Thymus (tissue), 14 donors: ENCODE results near the gene MFF. TPM values are rescaled to one million over a fixed set of nuclear protein-coding genes. Genes with fewer than 3 reads are reported as not detected.
A peak's percentile ranks its signal among the peaks of the same experiment; 100 is the strongest.

Source experiments
- DNase-seq, 9 donors: peaks; one replicate each; pipeline ENCODE4 v3.0.0-alpha.2; 2013; ENCODE audit warnings: low spot score in 9 of 9, low read depth in 6 of 9, missing footprints in 1 of 9
- H3K27ac ChIP-seq, 2 donors: one replicate each; pipeline ENCODE4 v1.5.1; 2013; ENCODE audit warnings: control low read depth in 1 of 2, low read depth in 1 of 2, low read length in 1 of 2, mild to moderate bottlenecking in 1 of 2, moderate library complexity in 1 of 2
- H3K27me3 ChIP-seq, 2 donors: one replicate each; pipeline ENCODE4 v1.5.1; 2013; ENCODE audit warnings: low read length in 1 of 2; ENCODE audit not compliant: control insufficient read depth in 2 of 2, insufficient read depth in 1 of 2
- H3K36me3 ChIP-seq, 2 donors: one replicate each; pipeline ENCODE4 v1.5.1; 2013; ENCODE audit warnings: low read length in 1 of 2, mild to moderate bottlenecking in 1 of 2, moderate library complexity in 1 of 2; ENCODE audit not compliant: control insufficient read depth in 2 of 2, insufficient read depth in 2 of 2
- H3K4me1 ChIP-seq, 2 donors: one replicate each; pipeline ENCODE4 v1.5.1; 2013; ENCODE audit warnings: low read length in 2 of 2; ENCODE audit not compliant: control insufficient read depth in 2 of 2, insufficient read depth in 2 of 2
- H3K4me3 ChIP-seq, 2 donors: one replicate each; pipeline ENCODE4 v1.5.1; 2013; ENCODE audit warnings: low read length in 2 of 2, control low read depth in 1 of 2, mild to moderate bottlenecking in 1 of 2
- H3K9me3 ChIP-seq, 2 donors: one replicate each; pipeline ENCODE4 v1.5.1; 2013; ENCODE audit warnings: low read length in 1 of 2, mild to moderate bottlenecking in 1 of 2; ENCODE audit not compliant: control insufficient read depth in 2 of 2, insufficient read depth in 1 of 2
- WGBS: extraction: QIAGEN DNeasy Blood & Tissue Kit; methylation state at CpG from one replicate; pipeline ENCODE4 v1.1.7; 2013; 5-methylcytosine and 5-hydroxymethylcytosine counted together
- long read RNA-seq, 10 donors: transcript quantifications; one replicate each; lab custom pipeline, GENCODE V29; 2026
- polyA plus RNA-seq: library from polyadenylated mRNA; stranded (reverse); fragments of 200-250 nt; gene quantifications from one replicate; pipeline ENCODE4 v1.2.3, GENCODE V29; 2013
- total RNA-seq: library from RNA; stranded (reverse); fragments of 120-200 nt; gene quantifications from one replicate; pipeline ENCODE4 v1.2.4, GENCODE V29; 2013
- donor health status: healthy.

MFF gene, protein sequence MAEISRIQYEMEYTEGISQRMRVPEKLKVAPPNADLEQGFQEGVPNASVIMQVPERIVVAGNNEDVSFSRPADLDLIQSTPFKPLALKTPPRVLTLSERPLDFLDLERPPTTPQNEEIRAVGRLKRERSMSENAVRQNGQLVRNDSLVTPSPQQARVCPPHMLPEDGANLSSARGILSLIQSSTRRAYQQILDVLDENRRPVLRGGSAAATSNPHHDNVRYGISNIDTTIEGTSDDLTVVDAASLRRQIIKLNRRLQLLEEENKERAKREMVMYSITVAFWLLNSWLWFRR
- total RNA-seq (92.5 TPM), polyA plus RNA-seq (118 TPM)
- long read RNA-seq, donor 1, partial matches to known transcripts = 0 of 5 reads
- long read RNA-seq, donor 1, other reads (novel, unspliced or antisense) = 0 of 5 reads
- long read RNA-seq, donor 2, transcript MFF-220 (2 exons, 660 nt) = minor isoform, 7 of 50 reads
- long read RNA-seq, donor 2, transcript MFF-205 (7 exons, 1,085 nt) = major isoform, 18 of 50 reads
- long read RNA-seq, donor 2, transcript MFF-203 (8 exons, 1,716 nt) = minor isoform, 6 of 50 reads
- long read RNA-seq, donor 2, partial matches to known transcripts = 7 of 50 reads
- long read RNA-seq, donor 2, other reads (novel, unspliced or antisense) = 0 of 50 reads
- long read RNA-seq, donor 3, transcript MFF-205 (7 exons, 1,085 nt) = major isoform, 11 of 44 reads
- long read RNA-seq, donor 3, transcript MFF-219 (5 exons, 820 nt) = minor isoform, 8 of 44 reads
- long read RNA-seq, donor 3, partial matches to known transcripts = 5 of 44 reads
- long read RNA-seq, donor 3, other reads (novel, unspliced or antisense) = 0 of 44 reads
- long read RNA-seq, donor 4, transcript MFF-205 (7 exons, 1,085 nt) = major isoform, 9 of 22 reads
- long read RNA-seq, donor 4, transcript MFF-220 (2 exons, 660 nt) = minor isoform, 5 of 22 reads
- long read RNA-seq, donor 4, partial matches to known transcripts = 0 of 22 reads
- long read RNA-seq, donor 4, other reads (novel, unspliced or antisense) = 0 of 22 reads
- long read RNA-seq, donor 5, transcript MFF-205 (7 exons, 1,085 nt) = major isoform, 18 of 59 reads
- long read RNA-seq, donor 5, transcript MFF-201 (9 exons, 2,004 nt) = minor isoform, 8 of 59 reads
- long read RNA-seq, donor 5, transcript MFF-207 (6 exons, 1,548 nt) = minor isoform, 5 of 59 reads
- long read RNA-seq, donor 5, transcript MFF-203 (8 exons, 1,716 nt) = minor isoform, 6 of 59 reads
- long read RNA-seq, donor 5, partial matches to known transcripts = 5 of 59 reads
- long read RNA-seq, donor 5, other reads (novel, unspliced or antisense) = 0 of 59 reads
- long read RNA-seq, donor 6, transcript MFF-220 (2 exons, 660 nt) = minor isoform, 5 of 30 reads
- long read RNA-seq, donor 6, transcript MFF-201 (9 exons, 2,004 nt) = minor isoform, 5 of 30 reads
- long read RNA-seq, donor 6, transcript MFF-205 (7 exons, 1,085 nt) = major isoform, 9 of 30 reads
- long read RNA-seq, donor 6, partial matches to known transcripts = 0 of 30 reads
- long read RNA-seq, donor 6, other reads (novel, unspliced or antisense) = 0 of 30 reads
- long read RNA-seq, donor 7, transcript MFF-219 (5 exons, 820 nt) = minor isoform, 9 of 45 reads
- long read RNA-seq, donor 7, transcript MFF-205 (7 exons, 1,085 nt) = major isoform, 16 of 45 reads
- long read RNA-seq, donor 7, partial matches to known transcripts = 7 of 45 reads
- long read RNA-seq, donor 7, other reads (novel, unspliced or antisense) = 0 of 45 reads
- long read RNA-seq, donor 8, transcript MFF-205 (7 exons, 1,085 nt) = major isoform, 6 of 10 reads
- long read RNA-seq, donor 8, partial matches to known transcripts = 0 of 10 reads
- long read RNA-seq, donor 8, other reads (novel, unspliced or antisense) = 0 of 10 reads
- long read RNA-seq, donor 9, transcript MFF-205 (7 exons, 1,085 nt) = major isoform, 8 of 19 reads
- long read RNA-seq, donor 9, partial matches to known transcripts = 0 of 19 reads
- long read RNA-seq, donor 9, other reads (novel, unspliced or antisense) = 0 of 19 reads
- long read RNA-seq, donor 10, transcript MFF-205 (7 exons, 1,085 nt) = major isoform, 14 of 27 reads
- long read RNA-seq, donor 10, partial matches to known transcripts = 5 of 27 reads
- long read RNA-seq, donor 10, other reads (novel, unspliced or antisense) = 0 of 27 reads

DNA sequence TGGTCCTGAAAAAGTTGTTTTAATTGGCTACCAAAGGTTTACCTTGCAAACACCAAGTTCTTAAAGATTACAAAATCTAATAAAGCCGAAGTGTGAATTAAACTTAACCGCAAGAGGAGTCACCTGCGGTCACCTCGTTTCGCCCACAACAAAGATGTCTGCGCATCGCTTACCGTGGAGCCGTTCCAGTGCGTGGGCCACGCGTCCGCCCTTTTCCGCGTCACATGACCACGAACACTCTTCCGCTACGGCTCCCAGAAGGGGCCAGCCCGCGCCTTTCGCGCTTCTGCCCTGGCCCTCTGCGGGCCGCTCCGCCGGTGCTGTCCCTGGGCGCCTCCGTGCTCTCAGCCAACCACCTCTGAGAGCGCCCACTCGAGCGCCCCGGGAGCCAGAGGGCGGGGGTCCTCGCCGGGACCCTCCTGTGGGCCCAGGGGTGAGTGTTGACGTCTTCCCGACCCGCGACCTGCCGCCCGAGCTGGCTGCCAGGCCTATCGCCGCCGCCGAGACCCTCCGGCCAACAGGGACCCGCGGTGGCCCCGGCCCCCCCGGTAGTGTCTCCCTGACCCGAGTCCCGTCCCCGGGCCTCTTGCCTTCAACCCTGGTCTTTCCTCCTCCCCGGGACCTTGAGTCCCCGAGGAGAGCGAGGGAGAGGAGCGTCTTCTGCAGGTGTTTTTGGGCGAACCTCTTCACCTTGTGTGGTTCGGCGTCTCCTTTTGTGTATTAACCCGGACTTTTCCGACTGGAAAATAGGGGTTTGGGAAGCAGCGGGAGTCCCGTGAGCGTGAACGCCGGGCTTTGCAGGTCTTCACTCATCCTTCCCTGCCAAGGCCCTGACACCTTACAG, at the start of gene MFF:
Gene MFF (plus strand): TSS at position 257 of the 844 bp plus-strand sequence. CDS start 5,415 bp downstream, outside the sequence.
- Histone ChIP-seq H3K36me3 (peaks cover 0 to under 1% of the 10 kb centered on the region in 2 donors), H3K27ac (peak within 1 kb of the TSS; percentile 72 to 91), H3K9me3 (peaks cover 0 to 5% of the 10 kb centered on the region in 2 donors), H3K4me1 (peaks cover 12 to 13% of the 10 kb centered on the region in 2 donors), H3K27me3 (no peaks in the 10 kb centered on the region), H3K4me3 (peak within 1 kb of the TSS; percentile 88 to 90)
- DNase-seq = peak; percentile 86 to 97 (median 91)
- WGBS = under 1% methylated on average over 67 of the region's 67 CpGs

DNA sequence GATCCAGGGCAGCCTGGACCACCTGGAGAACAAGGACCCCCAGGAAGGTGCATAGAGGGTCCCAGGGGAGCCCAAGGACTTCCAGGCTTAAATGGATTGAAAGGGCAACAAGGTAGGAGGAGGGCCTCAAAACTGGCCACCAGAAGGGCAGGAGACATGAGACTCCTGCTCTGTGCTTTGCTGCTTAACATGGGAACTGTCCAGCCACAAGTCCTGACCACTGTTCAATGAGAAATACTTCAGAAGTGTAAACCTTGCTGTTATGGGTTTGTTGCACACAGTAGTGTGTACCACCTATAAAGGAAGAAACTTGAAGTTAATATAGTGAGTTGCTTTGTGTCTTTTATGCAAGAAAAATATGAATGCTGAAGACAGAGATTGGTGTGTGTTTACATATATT, 44.2 kb upstream of the MFF start:
- H3K9me3 ChIP-seq = no peaks in the 10 kb centered on the region
- H3K27ac ChIP-seq = no peak overlapping the region
- no peaks in the 10 kb centered on the region for H3K36me3 ChIP-seq
- no peak overlapping the region for H3K4me3 ChIP-seq
- H3K27me3 ChIP-seq = no peaks in the 10 kb centered on the region
- DNase-seq = no peak
- H3K4me1 ChIP-seq = no peaks in the 10 kb centered on the region

DNA sequence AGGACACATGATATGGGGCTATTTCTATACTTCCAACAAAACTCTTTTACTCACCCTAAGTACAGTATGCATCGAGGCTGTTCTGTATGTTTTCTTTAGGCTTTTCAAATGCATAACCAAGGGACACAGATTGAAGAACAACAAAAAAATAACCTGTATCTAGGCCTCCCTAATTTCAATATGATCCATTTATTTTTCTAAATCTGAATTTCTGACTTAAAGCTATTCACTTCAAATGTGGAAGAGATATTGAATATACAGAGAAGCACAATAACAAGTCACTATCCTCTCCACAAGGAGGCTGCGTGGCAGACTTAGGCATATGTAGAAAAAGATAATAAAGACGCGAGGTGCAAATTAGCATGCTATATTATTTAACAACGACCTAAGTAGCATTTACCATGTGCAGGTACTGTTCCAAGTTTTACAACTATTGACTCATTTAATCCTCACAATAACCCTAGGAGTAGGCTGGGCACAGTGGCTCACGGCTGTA, 39.3 kb upstream of the MFF start:
- no peaks in the 10 kb centered on the region for H3K27me3 ChIP-seq
- H3K36me3 ChIP-seq = no peaks in the 10 kb centered on the region
- H3K4me3 ChIP-seq = no peak overlapping the region
- WGBS = 95% methylated on average over 6 of the region's 6 CpGs
- H3K4me1 ChIP-seq = no peaks in the 10 kb centered on the region
- H3K27ac ChIP-seq = no peak overlapping the region
- DNase-seq = no peak
- no peaks in the 10 kb centered on the region for H3K9me3 ChIP-seq

DNA sequence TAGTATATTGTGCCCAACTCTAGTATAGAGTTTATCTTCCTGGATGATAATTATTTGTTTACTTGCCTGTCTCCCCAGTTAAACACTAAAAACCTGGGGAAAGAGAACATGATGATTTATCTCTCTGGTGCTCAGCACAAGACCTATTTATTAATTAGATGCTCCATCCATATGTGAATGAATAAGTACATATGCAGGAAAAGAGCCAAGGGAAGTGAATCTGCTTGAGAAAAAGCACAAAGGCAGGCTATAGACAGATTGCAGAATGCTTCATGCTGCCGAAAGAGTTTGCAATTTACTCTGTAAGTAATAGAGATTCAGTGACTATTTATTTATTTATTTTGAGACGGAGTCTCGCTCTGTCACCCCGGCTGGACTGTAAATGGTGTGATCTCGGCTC, 37.3 kb upstream of the MFF start:
- Histone ChIP-seq H3K4me3 (no peak overlapping the region), H3K9me3 (no peaks in the 10 kb centered on the region), H3K27me3 (no peaks in the 10 kb centered on the region), H3K27ac (no peak overlapping the region), H3K4me1 (no peaks in the 10 kb centered on the region), H3K36me3 (no peaks in the 10 kb centered on the region)
- DNase-seq = no peak
- WGBS = 98% methylated on average over 5 of the region's 5 CpGs

DNA sequence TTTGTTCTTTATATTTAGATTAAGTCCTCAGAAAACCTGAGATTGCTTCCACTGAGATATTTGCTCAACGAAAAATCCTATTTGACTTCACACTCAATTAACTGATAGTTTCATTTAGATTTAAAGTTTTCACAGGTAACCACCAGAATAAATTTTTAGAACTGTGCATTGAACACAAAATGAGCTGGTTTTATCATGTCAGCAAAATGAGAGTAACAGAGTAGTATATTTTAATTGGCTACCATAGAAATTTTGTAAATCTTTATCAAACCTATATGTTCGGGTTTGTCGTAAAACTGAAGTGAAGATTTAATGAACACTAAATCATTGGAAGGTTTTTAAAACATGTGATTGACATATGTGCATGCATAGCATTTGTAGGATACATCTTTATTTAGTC, 32.7 kb upstream of the MFF start:
- Histone ChIP-seq H3K27ac (no peak overlapping the region), H3K9me3 (no peaks in the 10 kb centered on the region), H3K4me1 (no peaks in the 10 kb centered on the region), H3K27me3 (no peaks in the 10 kb centered on the region), H3K4me3 (no peak overlapping the region), H3K36me3 (no peaks in the 10 kb centered on the region)
- DNase-seq = no peak
- WGBS = 94% methylated on average over 3 of the region's 3 CpGs

DNA sequence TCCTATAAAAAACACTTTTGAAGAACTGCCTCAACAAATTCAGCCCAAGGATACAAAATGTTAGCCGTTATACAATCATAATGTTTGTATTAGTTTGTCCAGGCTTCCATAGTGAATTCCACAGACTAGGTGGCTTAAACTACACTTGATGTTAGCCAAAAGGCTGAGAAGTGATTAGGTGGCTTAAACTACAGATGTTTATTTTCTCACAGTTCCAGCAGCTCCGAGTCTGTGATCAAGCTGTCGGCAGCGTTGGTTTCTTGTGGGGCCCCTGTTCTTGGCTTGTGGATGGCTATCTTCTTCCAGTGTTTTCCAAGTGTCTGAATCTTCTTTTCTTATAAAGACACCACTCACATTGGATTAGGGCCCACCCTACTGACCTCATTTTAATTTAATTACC, 31.5 kb upstream of the MFF start:
- no peaks in the 10 kb centered on the region for H3K36me3 ChIP-seq
- 96% methylated on average over 4 of the region's 4 CpGs for WGBS
- H3K9me3 ChIP-seq = peaks cover 0 to 3% of the 10 kb centered on the region in 2 donors
- H3K27ac ChIP-seq = no peak overlapping the region
- no peak overlapping the region for H3K4me3 ChIP-seq
- DNase-seq = no peak
- H3K4me1 ChIP-seq = no peaks in the 10 kb centered on the region
- no peaks in the 10 kb centered on the region for H3K27me3 ChIP-seq

DNA sequence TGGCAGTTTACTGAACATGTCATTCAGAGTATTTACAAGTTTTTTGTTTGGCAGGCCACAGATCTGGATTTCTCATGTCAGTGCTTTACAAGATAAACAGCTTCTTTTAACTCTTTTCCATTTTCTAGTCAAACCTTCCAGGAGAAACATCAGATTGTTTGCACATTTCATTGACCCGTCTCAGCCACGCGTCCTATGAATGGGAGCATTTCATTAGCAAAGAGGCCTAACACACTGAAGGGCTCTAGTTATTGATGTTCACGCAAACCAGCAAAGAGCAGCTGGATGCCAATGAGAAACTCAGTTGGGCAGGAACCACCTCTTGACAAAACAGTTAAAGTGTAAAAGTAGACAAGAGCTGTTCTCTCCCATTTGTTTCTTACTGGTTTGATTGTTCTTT, 29.2 kb upstream of the MFF start:
- DNase-seq = no peak
- Histone ChIP-seq H3K9me3 (peaks cover 0 to 3% of the 10 kb centered on the region in 2 donors), H3K27ac (no peak overlapping the region), H3K27me3 (no peaks in the 10 kb centered on the region), H3K36me3 (no peaks in the 10 kb centered on the region), H3K4me3 (no peak overlapping the region), H3K4me1 (no peaks in the 10 kb centered on the region)
- WGBS = 96% methylated on average over 4 of the region's 4 CpGs
